Fibroblast of skin of right quadriceps (primary cell): Measurements from ENCODE around the gene RCAN1.
A peak's percentile ranks its signal among the peaks of the same experiment; 100 is the strongest.
"Not testable (repeated sequence)": the region's sequence is repeated elsewhere in the genome, so short reads cannot be mapped to it uniquely, and the experiment has no call there.

Experiments
- DNase-seq: peaks from one replicate; pipeline ENCODE4 v3.0.0-alpha.2; 2013

RCAN1 gene

GRCh38 chr21:34513129-34513675 is 101.7 kb downstream of the RCAN1 start:
- DNase-seq = no peak

- no peak for DNase-seq
Observed at GRCh38 chr21:34511787-34512455, 103.0 kb downstream of the RCAN1 start, which contains the start of gene KCNE1. TSS of gene KCNE1 (minus strand) at chr21:34512210. CDS start at chr21:34449634, 62,576 bp downstream.

GRCh38 chr21:34511181-34511580 is 103.7 kb downstream of the RCAN1 start:
- DNase-seq = no peak

GRCh38 chr21:34510148-34511142 is 104.5 kb downstream of the RCAN1 start:
- peak; percentile 62 for DNase-seq

- DNase-seq = no peak
Observed at GRCh38 chr21:34509151-34509550, 105.8 kb downstream of the RCAN1 start.

GRCh38 chr21:34504595-34504994 is 110.3 kb downstream of the RCAN1 start:
- DNase-seq = no peak

GRCh38 chr21:34502480-34503106 is 112.3 kb downstream of the RCAN1 start:
- DNase-seq = no peak

- DNase-seq = no peak
Observed at GRCh38 chr21:34501716-34502115, 113.2 kb downstream of the RCAN1 start.

- no peak for DNase-seq
Observed at GRCh38 chr21:34500191-34500590, 114.7 kb downstream of the RCAN1 start.

- DNase-seq = no peak
Observed at GRCh38 chr21:34499116-34499515, 115.8 kb downstream of the RCAN1 start.

GRCh38 chr21:34498623-34499022 is 116.3 kb downstream of the RCAN1 start:
- no peak for DNase-seq

- not testable (repeated sequence) for DNase-seq
Observed at GRCh38 chr21:34483854-34484253, 131.1 kb downstream of the RCAN1 start.

GRCh38 chr21:34483435-34483834 is 131.5 kb downstream of the RCAN1 start:
- DNase-seq = not testable (repeated sequence)

GRCh38 chr21:34467333-34467732 is 147.6 kb downstream of the RCAN1 start:
- DNase-seq = not testable (repeated sequence)
